DOHH2 (cell line): ENCODE measurements around the gene MARCHF11.

Experiments
- EZH2phosphoT487 ChIP-seq: fragments of 200-600 bp; sonication (generic); IDR thresholded peaks from 2 replicates; pipeline ENCODE4 v1.6.1; 2017; ENCODE audit warnings: borderline replicate concordance, mild to moderate bottlenecking, antibody characterized with exemption, low read length, moderate library complexity, mixed read lengths
- TF ChIP-seq, protein P1 (sequence below): fragments of 200-600 bp; sonication (generic); IDR thresholded peaks from one replicate; pipeline ENCODE4 v1.5.1; 2014; ENCODE audit warnings: antibody characterized with exemption, mild to moderate bottlenecking, low read depth, low read length; ENCODE audit not compliant: poor library complexity, severe bottlenecking

DNA sequence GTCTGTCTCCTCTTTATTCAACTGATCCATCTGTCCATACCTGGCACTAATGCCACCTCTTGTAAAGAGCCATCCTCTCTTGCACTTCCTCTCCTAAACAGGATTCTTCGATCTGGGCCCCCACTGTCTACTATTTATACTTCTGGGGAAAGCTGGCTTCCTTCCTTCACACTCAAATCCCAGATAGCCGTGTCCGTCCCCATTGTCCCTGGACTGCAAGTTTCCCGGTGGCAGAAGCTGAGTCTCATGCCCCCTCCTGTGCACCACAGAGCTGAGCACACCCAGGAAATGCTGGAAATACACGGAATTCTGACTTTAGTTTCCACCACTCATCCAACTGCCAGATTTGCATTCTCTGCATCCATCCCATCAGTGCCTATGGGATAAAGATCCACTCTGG is 84.0 kb downstream of the MARCHF11 start:
- TF ChIP-seq, protein P1, sequence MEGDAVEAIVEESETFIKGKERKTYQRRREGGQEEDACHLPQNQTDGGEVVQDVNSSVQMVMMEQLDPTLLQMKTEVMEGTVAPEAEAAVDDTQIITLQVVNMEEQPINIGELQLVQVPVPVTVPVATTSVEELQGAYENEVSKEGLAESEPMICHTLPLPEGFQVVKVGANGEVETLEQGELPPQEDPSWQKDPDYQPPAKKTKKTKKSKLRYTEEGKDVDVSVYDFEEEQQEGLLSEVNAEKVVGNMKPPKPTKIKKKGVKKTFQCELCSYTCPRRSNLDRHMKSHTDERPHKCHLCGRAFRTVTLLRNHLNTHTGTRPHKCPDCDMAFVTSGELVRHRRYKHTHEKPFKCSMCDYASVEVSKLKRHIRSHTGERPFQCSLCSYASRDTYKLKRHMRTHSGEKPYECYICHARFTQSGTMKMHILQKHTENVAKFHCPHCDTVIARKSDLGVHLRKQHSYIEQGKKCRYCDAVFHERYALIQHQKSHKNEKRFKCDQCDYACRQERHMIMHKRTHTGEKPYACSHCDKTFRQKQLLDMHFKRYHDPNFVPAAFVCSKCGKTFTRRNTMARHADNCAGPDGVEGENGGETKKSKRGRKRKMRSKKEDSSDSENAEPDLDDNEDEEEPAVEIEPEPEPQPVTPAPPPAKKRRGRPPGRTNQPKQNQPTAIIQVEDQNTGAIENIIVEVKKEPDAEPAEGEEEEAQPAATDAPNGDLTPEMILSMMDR, result no peak
- TF ChIP-seq EZH2phosphoT487, result no peak
